K562 (cell line): ENCODE measurements around the gene GET3. TPM values are rescaled to one million over a fixed set of nuclear protein-coding genes. Genes with fewer than 3 reads are reported as not detected.

ENCODE experiments used
- ATAC-seq: fragments of 200-7000 bp; cut with Tn5 transposase; 3 replicates; pipeline ENCODE4 v1.9.1; 2020; ENCODE audit warnings: moderate library complexity
- BruUV-seq: library from RNA; stranded (reverse); fragments of 400-500 nt; replicated peaks from 2 replicates; lab custom pipeline; 2021; lab: Mats Ljungman, UMichigan
- CTCF ChIA-PET: fragments of 300-600 bp; formaldehyde crosslinking; extraction: SDS; loops from one replicate; lab custom pipeline; 2021; ENCODE audit warnings: low intra/inter-chr PET ratio; lab: Yijun Ruan, JAX
- POLR2A ChIA-PET: fragments of 300-600, 350-650 bp; sonication (Branson Sonifier 250); formaldehyde crosslinking; extraction: SDS; loops from one replicate; lab custom pipeline; 2021; ENCODE audit warnings: antibody characterized with exemption, inconsistent platforms; lab: Yijun Ruan, JAX
- DNase-seq, 4 experiments: peaks; one replicate each; pipeline versions ENCODE4 v3.0.0 to v3.0.0-alpha.2; 2011 to 2018; ENCODE audit warnings: low spot score in 3 of 4, mixed read lengths in 3 of 4; ENCODE audit errors: extremely low read depth in 1 of 4
- FAIRE-seq: peaks from 2 replicates; lab custom pipeline; 2011; peaks lifted over from hg19 to GRCh38; lab: Jason Lieb, UNC
- H2AFZ ChIP-seq: 2 replicates; pipeline ENCODE4 v1.6.0; 2011; ENCODE audit warnings: low read depth, low read length, control low read depth, inconsistent platforms
- H3K27ac ChIP-seq: fragments of 200-600 bp; 3 replicates; pipeline ENCODE4 v1.8.0; 2011; ENCODE audit warnings: low read depth, mild to moderate bottlenecking, control low read depth, inconsistent platforms, low read length, moderate library complexity, mixed read lengths; ENCODE audit errors: extremely low read depth
- H3K27me3 ChIP-seq, 2 experiments: fragments of 300-600 bp in 1 of 2; 2 replicates in 1 of 2; 3 replicates in 1 of 2; pipeline versions ENCODE4 v1.6.0 to v1.8.0; 2011; ENCODE audit warnings: inconsistent platforms in 2 of 2, low read length in 2 of 2, mild to moderate bottlenecking in 1 of 2, mixed read lengths in 1 of 2, moderate library complexity in 1 of 2; ENCODE audit not compliant: control insufficient read depth in 2 of 2, insufficient read depth in 2 of 2
- H3K36me3 ChIP-seq: fragments of 300-600 bp; 3 replicates; pipeline ENCODE4 v1.8.0; 2011; ENCODE audit warnings: mild to moderate bottlenecking, low read length, inconsistent platforms; ENCODE audit not compliant: control insufficient read depth, insufficient read depth
- H3K4me1 ChIP-seq, 2 experiments: fragments of 200-600 bp in 1 of 2; replicated peaks in 1 of 2; 2 replicates in 1 of 2; 3 replicates in 1 of 2; pipeline versions ENCODE4 v1.5.1 to v1.8.0; 2011; ENCODE audit warnings: inconsistent platforms in 2 of 2, low read length in 2 of 2, mild to moderate bottlenecking in 1 of 2, mixed read lengths in 1 of 2, moderate library complexity in 1 of 2; ENCODE audit not compliant: control insufficient read depth in 2 of 2, insufficient read depth in 2 of 2
- H3K4me2 ChIP-seq: 2 replicates; pipeline ENCODE4 v1.6.1; 2011; ENCODE audit warnings: low read length, control low read depth, inconsistent platforms, mixed read lengths; ENCODE audit not compliant: insufficient read depth
- H3K4me3 ChIP-seq: fragments of 200-600 bp; sonication (generic), shearing (Covaris generic); 2 replicates; pipeline ENCODE4 v1.5.1; 2016; ENCODE audit warnings: control low read depth, inconsistent platforms
- H3K79me2 ChIP-seq: fragments of 200-600 bp; 3 replicates; pipeline ENCODE4 v1.8.0; 2011; ENCODE audit warnings: low read length, inconsistent platforms; ENCODE audit not compliant: control insufficient read depth, insufficient read depth
- H3K9ac ChIP-seq, 2 experiments: 2 replicates each; pipeline versions ENCODE4 v1.6.0 to v1.6.1; 2011; ENCODE audit warnings: low read depth in 2 of 2, low read length in 2 of 2, control low read depth in 1 of 2, inconsistent platforms in 1 of 2, mild to moderate bottlenecking in 1 of 2, mixed read lengths in 1 of 2; ENCODE audit not compliant: insufficient read depth in 1 of 2
- H3K9me1 ChIP-seq: one replicate; pipeline ENCODE4 v1.6.0; 2011; ENCODE audit warnings: inconsistent platforms, mild to moderate bottlenecking, low read length, moderate library complexity; ENCODE audit not compliant: control insufficient read depth, insufficient read depth
- H3K9me3 ChIP-seq: replicated peaks from 2 replicates; pipeline ENCODE4 v1.5.1; 2011; ENCODE audit warnings: low read depth, low read length, inconsistent platforms; ENCODE audit not compliant: control insufficient read depth, insufficient read depth
- H4K20me1 ChIP-seq: replicated peaks from 2 replicates; pipeline ENCODE4 v1.6.1; 2011; ENCODE audit warnings: low read length, inconsistent platforms, mixed read lengths; ENCODE audit not compliant: control insufficient read depth, insufficient read depth
- DMBX1 ChIP-seq: fragments of 250-450 bp; sonication (Bioruptor Pico); IDR thresholded peaks from 2 replicates; pipeline ENCODE4 v1.8.0; 2022; ENCODE audit warnings: inconsistent platforms, mild to moderate bottlenecking, moderate library complexity, borderline replicate concordance
- GTF2A2 ChIP-seq: IDR thresholded peaks from 2 replicates; pipeline ENCODE4 v1.6.1; 2016; ENCODE audit warnings: mild to moderate bottlenecking, missing genetic modification characterization, missing compliant biosample characterization
- OTX1 ChIP-seq: fragments of 450-650 bp; formaldehyde crosslinking; IDR thresholded peaks from 2 replicates; pipeline ENCODE4 v1.4.0; 2022; ENCODE audit warnings: mild to moderate bottlenecking
- SP1 ChIP-seq: sonication (generic); formaldehyde crosslinking; IDR thresholded peaks from 2 replicates; pipeline ENCODE4 v1.8.1; 2022; ENCODE audit warnings: mild to moderate bottlenecking, missing genetic modification reagents
- USF1 ChIP-seq: sonication (generic); formaldehyde crosslinking; IDR thresholded peaks from 2 replicates; pipeline ENCODE4 v1.9.0; 2022; ENCODE audit warnings: mild to moderate bottlenecking, missing genetic modification reagents
- ZNF217 ChIP-seq: sonication (generic); formaldehyde crosslinking; IDR thresholded peaks from 2 replicates; pipeline ENCODE4 v1.8.0; 2022; ENCODE audit warnings: mild to moderate bottlenecking, missing genetic modification reagents
- WGBS: fragments of 100-300 bp; shearing (Covaris generic); methylation state at CpG from one replicate; pipeline ENCODE4 v1.1.6; 2016; ENCODE audit warnings: low coverage, mixed read lengths; ENCODE audit not compliant: insufficient coverage; ENCODE audit errors: missing lambda C conversion rate; 5-methylcytosine and 5-hydroxymethylcytosine counted together
- in situ Hi-C: fragments of 300-500 bp; cut with MboI; formaldehyde crosslinking; loops from 4 replicates; pipeline ENCODE4 v1.15.0; 2018; ENCODE audit warnings: inconsistent platforms, mixed read lengths
- intact Hi-C: fragments of 100-400 bp; cut with micrococcal nuclease; formaldehyde crosslinking; loops from 2 replicates; pipeline ENCODE4 v1.14.2; 2022
- polyA plus RNA-seq, 8 experiments: library from polyadenylated mRNA; depleted of rRNA in 4 of 8; stranded (reverse) in 5 of 8; unstranded in 3 of 8; fragments of >200 nt; fragmentation: Nextera tagmentation in 2 of 8; fragmentation: Illumina TruSeq in 1 of 8; extraction: Ambion mirVana in 2 of 8; extraction: Trizol in 1 of 8; gene quantifications; 2 replicates each; pipeline versions ENCODE4 v1.2.1 to v1.2.3, GENCODE V29; 2011 to 2014; ENCODE audit warnings: inconsistent platforms in 1 of 8, missing spikeins in 1 of 8
- total RNA-seq, 7 experiments: library from RNA; depleted of rRNA in 6 of 7; stranded (reverse); fragments of >200 nt in 6 of 7; fragmentation: Illumina TruSeq in 2 of 7; extraction: Trizol in 2 of 7; gene quantifications; 2 replicates each; pipeline versions ENCODE4 v1.2.1 to v1.2.3, GENCODE V29; 2011 to 2021; ENCODE audit warnings: low replicate concordance in 1 of 7
- TF ChIP-seq, protein P1 (sequence below): IDR thresholded peaks from 2 replicates; pipeline ENCODE4 v1.6.1; 2011; ENCODE audit warnings: borderline replicate concordance, low read depth, mild to moderate bottlenecking, moderate library complexity, low read length; ENCODE audit not compliant: insufficient read depth, poor library complexity, severe bottlenecking
- TF ChIP-seq, protein P2 (sequence below): fragments of 450-650 bp; formaldehyde crosslinking; conservative IDR thresholded peaks from 2 replicates; pipeline ENCODE4 v1.4.0; 2022; ENCODE audit warnings: mild to moderate bottlenecking, missing genetic modification characterization

The GET3 gene
- total and polyA plus RNA-seq, 9 of the 15 experiments (the other 6 are each of a cell fraction or from before 2014, with no cell fraction given), result 8.3 to 83.5 (median 51.8) TPM

GRCh38 chr19:12788042-12788681, 50.9 kb downstream of the GET3 start:
- no peak for ATAC-seq
- CTCF ChIA-PET, result interaction anchor here (1.6 kb wide), 1 partner anchor 13 kb away, joined by 5 read pairs; the partner anchor contains the start of gene HOOK2
- 36% methylated on average over 4 of the region's 4 CpGs for WGBS
- BruUV-seq, result no TSS peak
- no peaks in the 10 kb centered on the region for H3K9me3 ChIP-seq
- 0 out of 2 replicates have a peak, but pooled peaks have one; percentile 20 for TF ChIP-seq OTX1 (CRISPR knock-in tag)
- TF ChIP-seq USF1, result 0 out of 2 replicates have a peak, but pooled peaks have one; percentile 18
- TF ChIP-seq DMBX1 (CRISPR knock-in tag), result peak; percentile 33; the same call in 1 of the 2 replicates
- TF ChIP-seq, protein P1, sequence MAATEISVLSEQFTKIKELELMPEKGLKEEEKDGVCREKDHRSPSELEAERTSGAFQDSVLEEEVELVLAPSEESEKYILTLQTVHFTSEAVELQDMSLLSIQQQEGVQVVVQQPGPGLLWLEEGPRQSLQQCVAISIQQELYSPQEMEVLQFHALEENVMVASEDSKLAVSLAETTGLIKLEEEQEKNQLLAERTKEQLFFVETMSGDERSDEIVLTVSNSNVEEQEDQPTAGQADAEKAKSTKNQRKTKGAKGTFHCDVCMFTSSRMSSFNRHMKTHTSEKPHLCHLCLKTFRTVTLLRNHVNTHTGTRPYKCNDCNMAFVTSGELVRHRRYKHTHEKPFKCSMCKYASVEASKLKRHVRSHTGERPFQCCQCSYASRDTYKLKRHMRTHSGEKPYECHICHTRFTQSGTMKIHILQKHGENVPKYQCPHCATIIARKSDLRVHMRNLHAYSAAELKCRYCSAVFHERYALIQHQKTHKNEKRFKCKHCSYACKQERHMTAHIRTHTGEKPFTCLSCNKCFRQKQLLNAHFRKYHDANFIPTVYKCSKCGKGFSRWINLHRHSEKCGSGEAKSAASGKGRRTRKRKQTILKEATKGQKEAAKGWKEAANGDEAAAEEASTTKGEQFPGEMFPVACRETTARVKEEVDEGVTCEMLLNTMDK, result no peak
- TF ChIP-seq ZNF217, result no peak
- TF ChIP-seq GTF2A2 (tag), result no peak
- no peak for TF ChIP-seq SP1 (CRISPR knock-in tag)
- TF ChIP-seq, protein P2, sequence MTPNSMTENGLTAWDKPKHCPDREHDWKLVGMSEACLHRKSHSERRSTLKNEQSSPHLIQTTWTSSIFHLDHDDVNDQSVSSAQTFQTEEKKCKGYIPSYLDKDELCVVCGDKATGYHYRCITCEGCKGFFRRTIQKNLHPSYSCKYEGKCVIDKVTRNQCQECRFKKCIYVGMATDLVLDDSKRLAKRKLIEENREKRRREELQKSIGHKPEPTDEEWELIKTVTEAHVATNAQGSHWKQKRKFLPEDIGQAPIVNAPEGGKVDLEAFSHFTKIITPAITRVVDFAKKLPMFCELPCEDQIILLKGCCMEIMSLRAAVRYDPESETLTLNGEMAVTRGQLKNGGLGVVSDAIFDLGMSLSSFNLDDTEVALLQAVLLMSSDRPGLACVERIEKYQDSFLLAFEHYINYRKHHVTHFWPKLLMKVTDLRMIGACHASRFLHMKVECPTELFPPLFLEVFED, result 0 out of 2 replicates have a peak, but pooled peaks have one; percentile 20
- H4K20me1 ChIP-seq, result peaks cover 13% of the 10 kb centered on the region; the same call in 1 of the 2 replicates
- H2AFZ ChIP-seq, result peak overlapping the region; percentile 76
- peak overlapping the region; percentile 73 to 87 for H3K9ac ChIP-seq
- intact Hi-C loops (no loop called here), in situ Hi-C loops (no loop called here)
- POLR2A ChIA-PET, result interaction anchor here (0.6 to 2.3 kb wide), 8 partner anchors 10 to 606 kb away, joined by 3 to 15 read pairs (median 4); no protein-coding TSS in a partner anchor
- H3K36me3 ChIP-seq, result no peaks in the 10 kb centered on the region
- peaks cover 65 to 88% of the 10 kb centered on the region in 2 experiments for H3K4me1 ChIP-seq
- H3K9me1 ChIP-seq, result no peaks in the 10 kb centered on the region
- peak; percentile 65 for FAIRE-seq
- peaks cover 30% of the 10 kb centered on the region for H3K79me2 ChIP-seq
- DNase-seq, result peak in 1 of 4 experiments; percentile 55
- peak overlapping the region; percentile 83; the same call in 1 of the 2 replicates for H3K4me3 ChIP-seq
- peak overlapping the region; percentile 82 for H3K4me2 ChIP-seq
- H3K27ac ChIP-seq, result peak overlapping the region; percentile 89
- H3K27me3 ChIP-seq, result no peaks in the 10 kb centered on the region
